PFSK-1 (cell line): ENCODE measurements around the gene GSE1.

Experiments
- FOXP2 ChIP-seq: optimal IDR thresholded peaks from 2 replicates; pipeline ENCODE3; 2011; ENCODE audit warnings: borderline replicate concordance, control low read depth, inconsistent platforms; ENCODE audit not compliant: insufficient read depth; ENCODE audit errors: extremely low read length, extremely low read depth
- POLR2AphosphoS5 ChIP-seq: IDR thresholded peaks from 2 replicates; pipeline ENCODE4 v1.6.1; 2012; ENCODE audit warnings: low read depth, mild to moderate bottlenecking, control low read depth, low read length, moderate library complexity
- REST ChIP-seq, 2 experiments: IDR thresholded peaks; 2 replicates each; pipeline versions ENCODE4 v1.6.1 to v1.8.0; 2011 to 2012; ENCODE audit warnings: low read depth in 2 of 2, low read length in 2 of 2, control low read depth in 1 of 2, inconsistent platforms in 1 of 2, mild to moderate bottlenecking in 1 of 2, moderate library complexity in 1 of 2; ENCODE audit not compliant: insufficient read depth in 1 of 2
- SIN3A ChIP-seq: IDR thresholded peaks from 2 replicates; pipeline ENCODE4 v1.6.1; 2012; ENCODE audit warnings: mild to moderate bottlenecking, low read length, moderate library complexity, borderline replicate concordance; ENCODE audit not compliant: insufficient read depth
- TAF1 ChIP-seq: IDR thresholded peaks from 2 replicates; pipeline ENCODE4 v1.6.1; 2012; ENCODE audit warnings: low read length, control low read depth, borderline replicate concordance; ENCODE audit not compliant: insufficient read depth

GSE1 gene

GRCh38 chr16:85716680-85717038 lies 103.5 kb downstream of the GSE1 start:
- TF ChIP-seq SIN3A (no peak), TAF1 (no peak), REST (IDR thresholded peaks at IDR 0.05; ENCODE audit: insufficient read depth in 1 of 2, low read depth in 2 of 2, low read length in 2 of 2) (no peak), POLR2AphosphoS5 (no peak), FOXP2 (no peak)

- TF ChIP-seq SIN3A, result no peak
- no peak for TF ChIP-seq REST (IDR thresholded peaks at IDR 0.05; ENCODE audit: insufficient read depth in 1 of 2, low read depth in 2 of 2, low read length in 2 of 2)
- TF ChIP-seq FOXP2, result no peak
- no peak for TF ChIP-seq POLR2AphosphoS5
- TF ChIP-seq TAF1, result no peak
Measured at GRCh38 chr16:85717393-85718152, 104.5 kb downstream of the GSE1 start.

- TF ChIP-seq REST (IDR thresholded peaks at IDR 0.05; ENCODE audit: insufficient read depth in 1 of 2, low read depth in 2 of 2, low read length in 2 of 2) (no peak), SIN3A (no peak), FOXP2 (no peak), POLR2AphosphoS5 (no peak), TAF1 (no peak)
Measured at GRCh38 chr16:85718153-85718477, 105.0 kb downstream of the GSE1 start.

- TF ChIP-seq REST (IDR thresholded peaks at IDR 0.05; ENCODE audit: insufficient read depth in 1 of 2, low read depth in 2 of 2, low read length in 2 of 2) (no peak), FOXP2 (no peak), TAF1 (no peak), SIN3A (no peak), POLR2AphosphoS5 (no peak)
Measured at GRCh38 chr16:85718682-85719081, 105.6 kb downstream of the GSE1 start.

GRCh38 chr16:85719605-85720301 lies 106.6 kb downstream of the GSE1 start:
- TF ChIP-seq POLR2AphosphoS5 (no peak), FOXP2 (no peak), TAF1 (no peak), REST (IDR thresholded peaks at IDR 0.05; ENCODE audit: insufficient read depth in 1 of 2, low read depth in 2 of 2, low read length in 2 of 2) (no peak), SIN3A (no peak)
